PC-9 (cell line): ENCODE data around the gene LARGE1.

Experiments used
- EZH2 ChIP-seq: fragments of 200-600 bp; sonication (generic); IDR thresholded peaks from 2 replicates; pipeline ENCODE4 v1.8.0; 2017; ENCODE audit warnings: antibody characterized with exemption, low read depth
- TF ChIP-seq, protein P1 (sequence below): fragments of 200-600 bp; sonication (generic); conservative IDR thresholded peaks from 2 replicates; pipeline ENCODE4 v1.6.1; 2017; ENCODE audit warnings: mixed run types, antibody characterized with exemption, mild to moderate bottlenecking, moderate library complexity

DNA sequence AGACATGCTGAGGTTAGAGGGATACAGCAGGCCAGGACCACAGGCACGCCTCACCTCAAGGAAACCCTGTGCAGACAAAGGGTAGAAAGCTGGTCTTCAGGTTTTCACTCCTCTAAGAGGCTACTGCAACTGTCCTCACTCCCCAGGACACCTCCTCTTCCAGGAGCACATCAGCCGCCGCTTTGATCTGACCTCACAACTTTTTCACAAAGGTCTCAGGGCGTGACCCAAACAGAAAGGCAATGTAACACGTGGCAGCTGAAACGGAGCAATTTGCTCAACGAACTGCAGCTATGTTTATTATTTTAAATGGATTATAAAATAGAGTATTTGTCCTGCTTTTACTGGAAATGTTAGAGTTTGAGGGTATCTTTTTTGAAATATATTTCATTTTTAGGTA lies 46.1 kb downstream of the LARGE1 start:
- TF ChIP-seq, protein P1, sequence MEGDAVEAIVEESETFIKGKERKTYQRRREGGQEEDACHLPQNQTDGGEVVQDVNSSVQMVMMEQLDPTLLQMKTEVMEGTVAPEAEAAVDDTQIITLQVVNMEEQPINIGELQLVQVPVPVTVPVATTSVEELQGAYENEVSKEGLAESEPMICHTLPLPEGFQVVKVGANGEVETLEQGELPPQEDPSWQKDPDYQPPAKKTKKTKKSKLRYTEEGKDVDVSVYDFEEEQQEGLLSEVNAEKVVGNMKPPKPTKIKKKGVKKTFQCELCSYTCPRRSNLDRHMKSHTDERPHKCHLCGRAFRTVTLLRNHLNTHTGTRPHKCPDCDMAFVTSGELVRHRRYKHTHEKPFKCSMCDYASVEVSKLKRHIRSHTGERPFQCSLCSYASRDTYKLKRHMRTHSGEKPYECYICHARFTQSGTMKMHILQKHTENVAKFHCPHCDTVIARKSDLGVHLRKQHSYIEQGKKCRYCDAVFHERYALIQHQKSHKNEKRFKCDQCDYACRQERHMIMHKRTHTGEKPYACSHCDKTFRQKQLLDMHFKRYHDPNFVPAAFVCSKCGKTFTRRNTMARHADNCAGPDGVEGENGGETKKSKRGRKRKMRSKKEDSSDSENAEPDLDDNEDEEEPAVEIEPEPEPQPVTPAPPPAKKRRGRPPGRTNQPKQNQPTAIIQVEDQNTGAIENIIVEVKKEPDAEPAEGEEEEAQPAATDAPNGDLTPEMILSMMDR, result no peak
- TF ChIP-seq EZH2, result no peak
